Adrenal gland (tissue), 5 donors: ENCODE results near the gene SELL.

Experiments used
- POLR2A ChIP-seq, 2 donors: fragments of 450-650 bp; IDR thresholded peaks; one replicate each; pipeline ENCODE4 v1.6.1; 2017; ENCODE audit warnings: antibody characterized with exemption in 2 of 2, mild to moderate bottlenecking in 2 of 2, moderate library complexity in 1 of 2
- TF ChIP-seq, protein P1 (sequence below), 6 experiments: fragments of 450-650 bp in 4 of 6; fragments of 200-600 bp in 2 of 6; sonication (generic) in 1 of 6; IDR thresholded peaks; 1 replicate in 5 of 6; 2 replicates in 1 of 6; pipeline versions ENCODE4 v1.5.1 to v1.8.0; 2016 to 2021; ENCODE audit warnings: antibody characterized with exemption in 6 of 6, mild to moderate bottlenecking in 2 of 6, moderate library complexity in 1 of 6
- donor health status: DM: no; HTN: no; CAD: no.

DNA sequence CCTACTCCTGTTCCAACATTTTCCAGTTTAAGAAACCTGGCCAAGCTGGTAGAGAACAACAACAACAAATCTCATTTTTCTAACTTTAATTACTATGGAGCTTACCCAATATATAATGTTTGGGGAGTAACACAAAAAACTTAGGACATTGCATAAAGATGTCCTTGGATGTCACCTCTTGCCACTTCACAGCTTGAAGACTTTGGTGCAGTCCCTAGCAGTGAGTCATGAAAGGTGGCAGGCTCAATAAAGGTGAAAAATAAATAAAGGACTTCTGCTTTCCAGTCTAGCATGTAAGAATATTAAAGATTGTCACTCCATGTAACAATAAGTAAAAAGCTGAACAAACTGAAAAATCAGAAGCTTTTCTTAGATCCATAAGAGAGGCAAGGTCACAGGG is 63.9 kb downstream of the SELL start:
- TF ChIP-seq, protein P1, sequence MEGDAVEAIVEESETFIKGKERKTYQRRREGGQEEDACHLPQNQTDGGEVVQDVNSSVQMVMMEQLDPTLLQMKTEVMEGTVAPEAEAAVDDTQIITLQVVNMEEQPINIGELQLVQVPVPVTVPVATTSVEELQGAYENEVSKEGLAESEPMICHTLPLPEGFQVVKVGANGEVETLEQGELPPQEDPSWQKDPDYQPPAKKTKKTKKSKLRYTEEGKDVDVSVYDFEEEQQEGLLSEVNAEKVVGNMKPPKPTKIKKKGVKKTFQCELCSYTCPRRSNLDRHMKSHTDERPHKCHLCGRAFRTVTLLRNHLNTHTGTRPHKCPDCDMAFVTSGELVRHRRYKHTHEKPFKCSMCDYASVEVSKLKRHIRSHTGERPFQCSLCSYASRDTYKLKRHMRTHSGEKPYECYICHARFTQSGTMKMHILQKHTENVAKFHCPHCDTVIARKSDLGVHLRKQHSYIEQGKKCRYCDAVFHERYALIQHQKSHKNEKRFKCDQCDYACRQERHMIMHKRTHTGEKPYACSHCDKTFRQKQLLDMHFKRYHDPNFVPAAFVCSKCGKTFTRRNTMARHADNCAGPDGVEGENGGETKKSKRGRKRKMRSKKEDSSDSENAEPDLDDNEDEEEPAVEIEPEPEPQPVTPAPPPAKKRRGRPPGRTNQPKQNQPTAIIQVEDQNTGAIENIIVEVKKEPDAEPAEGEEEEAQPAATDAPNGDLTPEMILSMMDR (IDR thresholded peaks at IDR 0.05), result no peak
- TF ChIP-seq POLR2A (IDR thresholded peaks at IDR 0.05), result no peak
